ENCODE measurements around the gene QSER1.

Gene QSER1

GRCh38 chr11:33016654-33017053 is 124.0 kb downstream of the QSER1 start:
- TF ChIP-seq CTCF (IDR thresholded peaks at IDR 0.05) = no peak

DNA sequence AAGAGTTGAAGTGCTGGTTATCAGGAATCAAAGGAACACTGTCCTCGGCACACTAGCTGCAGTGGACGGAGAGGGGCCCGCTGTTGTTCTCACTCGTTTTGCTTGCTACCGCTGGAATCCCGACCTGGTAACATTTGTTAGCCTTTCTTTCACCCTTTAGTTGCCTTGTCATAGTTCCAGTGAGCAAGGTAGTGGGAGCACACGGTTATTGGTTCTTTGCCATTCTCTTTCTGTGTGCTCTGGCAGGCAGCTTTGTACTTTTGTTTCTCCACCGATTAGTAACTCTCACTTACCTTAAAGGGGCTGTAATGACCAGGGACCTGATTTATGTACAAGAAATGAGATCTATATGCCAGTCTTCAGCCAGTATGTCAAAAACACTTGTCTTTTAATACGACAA is 124.9 kb downstream of the QSER1 start:
- TF ChIP-seq CTCF (IDR thresholded peaks at IDR 0.05) = no peak

DNA sequence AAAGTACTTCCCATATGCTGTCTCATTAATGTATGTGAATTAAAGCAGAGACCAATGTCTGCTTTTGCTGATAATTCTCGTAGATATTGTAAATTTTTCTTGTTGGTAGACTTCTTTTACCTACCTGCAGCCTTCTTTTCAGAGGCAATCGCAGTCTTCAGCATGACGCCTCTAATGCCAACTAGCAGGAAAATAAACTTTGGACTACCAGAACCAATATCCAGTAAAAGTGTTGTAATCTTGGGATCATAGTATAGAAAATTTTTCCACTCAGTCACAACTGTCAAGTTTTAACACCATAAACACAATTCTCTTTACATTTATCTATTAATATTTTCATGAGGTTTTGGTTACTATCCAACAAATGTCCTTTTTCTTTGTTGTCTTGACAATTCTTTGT is 125.4 kb downstream of the QSER1 start:
- no peak for TF ChIP-seq CTCF (IDR thresholded peaks at IDR 0.05)

DNA sequence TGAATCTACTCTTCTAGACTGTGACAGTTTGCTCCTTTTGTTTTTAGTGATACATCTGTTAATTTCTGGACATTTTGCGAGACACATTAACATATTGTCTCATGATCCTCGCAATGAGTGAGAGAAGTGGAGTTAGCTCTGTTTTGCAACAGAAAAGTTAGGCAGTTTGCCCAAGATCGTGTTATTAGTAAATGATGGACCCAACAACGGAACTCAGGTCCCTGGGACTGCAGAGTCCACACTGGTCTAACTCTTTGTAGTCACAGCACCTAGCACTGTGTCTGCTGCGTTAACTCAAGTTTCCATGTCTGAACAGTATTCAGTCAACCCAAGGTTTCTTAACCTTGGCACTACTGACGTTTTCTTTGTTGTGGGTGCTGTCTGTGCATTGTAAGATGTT is 126.2 kb downstream of the QSER1 start:
- no peak for TF ChIP-seq CTCF (IDR thresholded peaks at IDR 0.05)

GRCh38 chr11:33021501-33021900 is 128.9 kb downstream of the QSER1 start:
- TF ChIP-seq CTCF (IDR thresholded peaks at IDR 0.05) = no peak

GRCh38 chr11:33021937-33022336 is 129.3 kb downstream of the QSER1 start:
- TF ChIP-seq CTCF (IDR thresholded peaks at IDR 0.05) = no peak

- TF ChIP-seq CTCF (IDR thresholded peaks at IDR 0.05) = no peak
Observed at GRCh38 chr11:33025339-33025722, 132.7 kb downstream of the QSER1 start.

DNA sequence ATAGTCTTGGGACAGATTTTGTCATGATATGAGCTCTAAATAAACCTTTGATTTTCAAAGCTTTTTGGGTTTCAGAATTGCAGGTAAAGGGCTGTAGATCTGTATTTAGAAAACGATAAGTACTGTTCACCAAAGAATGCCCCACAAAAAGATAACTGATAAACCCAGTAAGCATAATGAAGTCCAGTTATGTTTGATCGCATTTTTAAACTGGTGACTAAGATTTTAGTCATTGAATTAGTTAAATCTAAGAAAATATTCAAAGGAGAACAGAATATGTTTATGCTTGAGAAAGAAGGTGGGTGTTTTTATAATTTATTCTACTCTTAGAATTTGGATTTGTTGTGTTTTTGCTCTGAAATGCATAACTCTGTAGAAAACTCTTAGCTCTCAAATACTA is 134.6 kb downstream of the QSER1 start:
- TF ChIP-seq CTCF (IDR thresholded peaks at IDR 0.05) = no peak
